Effector memory CD4-positive, alpha-beta T cell (primary cell): ENCODE results near the gene TBC1D5.

ENCODE experiments used
- DNase-seq, 3 donors: peaks; one replicate each; pipeline ENCODE4 v3.0.0-alpha.2; 2020
- H3K27ac ChIP-seq: 2 replicates; pipeline ENCODE4 v1.7.0; 2013; ENCODE audit warnings: mild to moderate bottlenecking, low read length, moderate library complexity; ENCODE audit not compliant: insufficient read depth, poor library complexity, severe bottlenecking
- H3K27me3 ChIP-seq: replicated peaks from 2 replicates; pipeline ENCODE4 v1.7.0; 2013; ENCODE audit warnings: mild to moderate bottlenecking, low read length; ENCODE audit not compliant: insufficient read depth, control insufficient read depth, poor library complexity, severe bottlenecking
- H3K36me3 ChIP-seq: 2 replicates; pipeline ENCODE4 v1.7.0; 2013; ENCODE audit warnings: mild to moderate bottlenecking, low read length, moderate library complexity; ENCODE audit not compliant: control insufficient read depth, insufficient read depth
- H3K4me1 ChIP-seq: 2 replicates; pipeline ENCODE4 v1.7.0; 2013; ENCODE audit warnings: low read length, mild to moderate bottlenecking; ENCODE audit not compliant: control insufficient read depth, insufficient read depth, poor library complexity, severe bottlenecking
- H3K4me3 ChIP-seq: 2 replicates; pipeline ENCODE4 v1.7.0; 2013; ENCODE audit warnings: low read length, low read depth, mild to moderate bottlenecking; ENCODE audit not compliant: insufficient read depth, poor library complexity, severe bottlenecking
- H3K9me3 ChIP-seq: 2 replicates; pipeline ENCODE4 v1.7.0; 2013; ENCODE audit warnings: mild to moderate bottlenecking, low read length, moderate library complexity; ENCODE audit not compliant: control insufficient read depth

Gene TBC1D5

DNA sequence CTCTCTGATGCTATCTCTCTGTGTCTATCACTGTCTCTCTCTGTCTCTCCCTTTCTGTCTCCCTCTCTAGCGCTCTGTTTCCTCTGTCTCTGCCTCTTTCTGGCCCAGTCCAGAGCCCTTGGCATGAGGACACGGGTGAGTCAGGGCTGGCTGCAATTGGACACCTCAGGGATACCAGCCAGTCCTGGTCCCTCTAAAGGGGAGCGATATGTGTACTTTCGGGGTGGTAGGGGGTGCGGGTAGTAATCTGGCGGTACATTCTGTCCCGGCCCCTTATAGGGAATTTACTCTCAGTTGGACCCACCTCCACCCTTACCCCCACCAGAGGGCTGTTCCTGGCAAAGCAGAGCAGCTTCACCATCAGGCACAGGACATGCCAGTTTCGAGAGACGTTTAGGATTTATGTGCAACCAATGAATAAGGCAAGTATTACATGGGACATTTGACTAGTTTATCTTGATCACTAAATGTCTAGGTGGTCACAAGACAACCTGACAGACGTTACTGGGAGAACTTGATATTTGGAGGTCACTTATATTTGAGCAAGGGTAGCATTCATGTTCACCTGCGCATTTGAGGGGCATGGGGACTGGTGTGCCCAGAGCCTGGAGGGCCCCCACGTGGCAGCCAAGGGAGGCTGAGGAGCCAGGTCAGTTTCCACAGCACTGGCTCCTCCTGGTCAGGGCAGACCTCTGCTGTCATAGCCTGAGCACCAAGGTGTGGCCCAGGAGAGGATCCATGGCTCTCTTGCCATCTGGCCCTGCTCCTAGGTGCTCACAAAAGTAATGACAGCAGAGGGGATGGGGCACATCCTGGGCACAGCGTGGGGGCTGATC, 601.5 kb downstream of the TBC1D5 start:
- DNase-seq, result no peak
- H3K27ac ChIP-seq, result no peak overlapping the region
- H3K9me3 ChIP-seq, result no peaks in the 10 kb centered on the region
- H3K4me1 ChIP-seq, result no peaks in the 10 kb centered on the region
- H3K36me3 ChIP-seq, result no peaks in the 10 kb centered on the region
- no peaks in the 10 kb centered on the region for H3K27me3 ChIP-seq
- H3K4me3 ChIP-seq, result no peak overlapping the region

GRCh38 chr3:17138246-17139039, 604.0 kb downstream of the TBC1D5 start:
- Histone ChIP-seq H3K9me3 (no peaks in the 10 kb centered on the region), H3K36me3 (no peaks in the 10 kb centered on the region), H3K27ac (no peak overlapping the region), H3K4me1 (no peaks in the 10 kb centered on the region), H3K27me3 (no peaks in the 10 kb centered on the region), H3K4me3 (no peak overlapping the region)
- no peak for DNase-seq

GRCh38 chr3:17137321-17137826, 605.1 kb downstream of the TBC1D5 start:
- H3K9me3 ChIP-seq, result no peaks in the 10 kb centered on the region
- no peak overlapping the region for H3K27ac ChIP-seq
- no peaks in the 10 kb centered on the region for H3K36me3 ChIP-seq
- H3K4me3 ChIP-seq, result no peak overlapping the region
- DNase-seq, result no peak
- no peaks in the 10 kb centered on the region for H3K4me1 ChIP-seq
- H3K27me3 ChIP-seq, result no peaks in the 10 kb centered on the region

DNA sequence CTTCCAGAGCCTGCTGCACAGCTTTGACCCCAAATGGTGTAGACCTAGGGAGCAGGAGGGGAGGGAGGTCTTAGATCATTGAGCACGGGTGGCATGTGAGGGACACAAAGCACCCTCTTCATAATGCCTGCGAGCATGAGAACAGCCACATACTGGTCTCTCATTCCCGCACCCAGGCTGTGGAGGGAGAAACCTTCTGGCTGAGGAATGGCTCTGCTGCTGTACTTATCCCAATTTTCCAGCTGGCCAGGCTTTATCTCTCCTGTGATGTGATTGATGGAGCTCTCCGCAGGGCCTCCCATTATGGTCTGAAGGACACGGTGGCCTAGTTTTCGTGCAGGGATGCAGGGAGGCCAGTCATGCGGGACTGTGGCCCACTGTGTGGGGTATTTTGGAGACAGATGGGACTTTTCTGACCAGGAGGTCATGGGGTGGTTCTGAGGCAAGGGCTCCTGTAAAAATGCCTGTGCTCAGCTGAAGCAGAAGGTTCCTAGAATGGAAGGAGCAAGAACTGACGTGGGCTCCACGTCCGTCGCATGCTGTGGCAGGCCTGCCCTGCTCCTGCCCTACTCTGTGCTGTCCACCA, 606.2 kb downstream of the TBC1D5 start:
- DNase-seq, result no peak
- H3K27me3 ChIP-seq, result no peaks in the 10 kb centered on the region

GRCh38 chr3:17135696-17136095, 606.7 kb downstream of the TBC1D5 start:
- H3K27ac ChIP-seq, result no peak overlapping the region
- H3K27me3 ChIP-seq, result no peaks in the 10 kb centered on the region
- DNase-seq, result no peak
- no peak overlapping the region for H3K4me3 ChIP-seq
- no peaks in the 10 kb centered on the region for H3K9me3 ChIP-seq
- no peaks in the 10 kb centered on the region for H3K4me1 ChIP-seq
- H3K36me3 ChIP-seq, result no peaks in the 10 kb centered on the region

More for the DNA sequence above, 606.2 kb downstream of the TBC1D5 start:
- H3K4me3 ChIP-seq, result no peak overlapping the region
- H3K27ac ChIP-seq, result no peak overlapping the region
- no peaks in the 10 kb centered on the region for H3K36me3 ChIP-seq
- H3K4me1 ChIP-seq, result no peaks in the 10 kb centered on the region
- H3K9me3 ChIP-seq, result no peaks in the 10 kb centered on the region

DNA sequence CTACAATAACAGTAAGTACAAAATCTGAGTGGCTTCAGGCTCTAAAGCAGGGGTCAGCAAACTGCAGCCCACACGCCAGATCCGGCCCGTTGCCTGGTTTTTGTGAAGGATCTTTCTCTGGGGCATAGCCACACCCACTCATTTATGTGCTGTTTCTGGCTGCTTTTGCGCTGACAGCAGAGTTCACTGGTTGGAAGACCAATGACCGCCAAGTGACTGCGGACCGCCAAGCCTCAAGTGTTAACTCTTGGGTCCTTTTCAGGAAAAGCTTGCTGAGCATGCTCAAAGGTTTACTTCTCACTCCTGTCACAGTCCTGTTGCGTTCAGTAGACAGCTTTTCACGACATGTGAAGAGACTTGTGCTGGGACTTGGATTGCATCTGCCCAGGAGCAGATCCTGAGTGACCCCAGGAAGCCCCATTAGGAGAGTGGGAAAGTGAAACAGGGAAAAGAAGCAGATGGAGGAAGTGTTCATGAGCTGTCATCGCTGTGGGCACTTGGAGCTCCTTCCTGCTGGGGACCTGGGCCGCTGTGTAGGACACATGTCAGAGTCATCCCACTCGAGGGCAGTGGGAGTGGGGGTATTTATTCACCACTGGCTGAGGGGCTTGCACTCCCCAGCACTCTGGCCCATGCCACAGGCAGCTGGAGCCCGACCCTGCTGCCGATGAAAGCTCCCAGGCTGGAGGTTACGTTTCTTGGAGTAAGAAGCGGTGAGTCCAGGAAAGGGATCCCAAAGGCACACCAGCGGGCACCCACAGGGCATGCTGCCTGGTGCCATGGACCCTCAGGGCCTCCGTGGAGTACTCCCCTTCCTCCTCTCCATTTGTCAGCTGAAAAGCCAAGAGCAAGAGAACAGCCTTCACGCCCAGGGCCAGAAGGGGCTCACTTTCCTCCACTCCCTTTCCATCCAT, 608.5 kb downstream of the TBC1D5 start:
- Histone ChIP-seq H3K4me1 (no peaks in the 10 kb centered on the region), H3K36me3 (no peaks in the 10 kb centered on the region), H3K9me3 (no peaks in the 10 kb centered on the region), H3K27ac (no peak overlapping the region), H3K27me3 (no peaks in the 10 kb centered on the region), H3K4me3 (no peak overlapping the region)
- DNase-seq, result no peak

DNA sequence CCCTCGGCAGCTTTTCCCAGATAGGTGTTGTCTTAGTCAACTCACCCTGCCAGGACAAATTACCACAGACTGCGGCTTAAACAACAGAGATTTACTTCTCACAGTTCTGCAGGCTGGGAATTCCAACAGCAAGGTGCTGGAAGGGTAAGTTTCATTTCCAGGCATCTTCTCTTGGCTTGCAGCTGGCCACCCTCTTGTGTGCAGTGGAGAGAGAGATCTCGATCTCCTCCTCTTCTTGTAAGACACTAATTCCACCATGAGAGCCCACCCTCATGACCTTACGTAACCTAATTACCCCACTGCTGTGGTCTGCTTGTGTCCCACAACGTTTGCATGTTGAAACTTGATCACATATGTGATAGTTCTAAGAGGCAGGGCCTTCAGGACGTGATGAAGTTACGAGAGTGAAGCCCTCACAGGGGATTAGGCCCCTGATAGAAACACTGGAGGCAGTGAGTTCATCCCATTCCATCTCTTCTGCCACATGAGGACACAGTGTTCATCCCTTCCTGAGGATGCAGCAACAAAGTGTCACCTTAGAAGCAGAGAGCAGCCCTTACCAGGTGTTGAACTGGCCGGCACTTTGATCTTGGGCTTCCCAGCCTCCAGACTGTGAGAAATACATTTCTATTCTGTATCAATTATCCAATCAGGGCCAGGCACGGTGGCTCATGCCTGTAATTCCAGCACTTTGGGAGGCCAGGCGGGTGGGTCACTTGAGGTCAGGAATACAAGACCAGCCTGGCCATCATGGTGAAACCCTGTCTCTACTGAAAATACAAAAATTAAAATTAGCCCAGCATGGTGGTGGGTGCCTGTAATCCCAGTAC, 609.9 kb downstream of the TBC1D5 start:
- no peak for DNase-seq
- Histone ChIP-seq H3K4me1 (no peaks in the 10 kb centered on the region), H3K36me3 (no peaks in the 10 kb centered on the region), H3K9me3 (no peaks in the 10 kb centered on the region), H3K27me3 (no peaks in the 10 kb centered on the region), H3K4me3 (no peak overlapping the region), H3K27ac (no peak overlapping the region)

- H3K9me3 ChIP-seq, result no peaks in the 10 kb centered on the region
- H3K27ac ChIP-seq, result no peak overlapping the region
- H3K4me1 ChIP-seq, result no peaks in the 10 kb centered on the region
- no peak overlapping the region for H3K4me3 ChIP-seq
- no peak for DNase-seq
- no peaks in the 10 kb centered on the region for H3K36me3 ChIP-seq
- no peaks in the 10 kb centered on the region for H3K27me3 ChIP-seq
Observed at GRCh38 chr3:17130956-17131355, 611.5 kb downstream of the TBC1D5 start.

GRCh38 chr3:17129556-17129955, 612.9 kb downstream of the TBC1D5 start:
- no peak for DNase-seq
- no peaks in the 10 kb centered on the region for H3K9me3 ChIP-seq
- H3K4me1 ChIP-seq, result no peaks in the 10 kb centered on the region
- no peak overlapping the region for H3K4me3 ChIP-seq
- H3K27ac ChIP-seq, result no peak overlapping the region
- no peaks in the 10 kb centered on the region for H3K27me3 ChIP-seq
- H3K36me3 ChIP-seq, result no peaks in the 10 kb centered on the region
